ENCODE results near the gene BIRC6. TPM values are rescaled to one million over a fixed set of nuclear protein-coding genes. Genes with fewer than 3 reads are reported as not detected.

BIRC6 gene
- total RNA-seq, 1 donor from 2014 or later, result 59.4 TPM

DNA sequence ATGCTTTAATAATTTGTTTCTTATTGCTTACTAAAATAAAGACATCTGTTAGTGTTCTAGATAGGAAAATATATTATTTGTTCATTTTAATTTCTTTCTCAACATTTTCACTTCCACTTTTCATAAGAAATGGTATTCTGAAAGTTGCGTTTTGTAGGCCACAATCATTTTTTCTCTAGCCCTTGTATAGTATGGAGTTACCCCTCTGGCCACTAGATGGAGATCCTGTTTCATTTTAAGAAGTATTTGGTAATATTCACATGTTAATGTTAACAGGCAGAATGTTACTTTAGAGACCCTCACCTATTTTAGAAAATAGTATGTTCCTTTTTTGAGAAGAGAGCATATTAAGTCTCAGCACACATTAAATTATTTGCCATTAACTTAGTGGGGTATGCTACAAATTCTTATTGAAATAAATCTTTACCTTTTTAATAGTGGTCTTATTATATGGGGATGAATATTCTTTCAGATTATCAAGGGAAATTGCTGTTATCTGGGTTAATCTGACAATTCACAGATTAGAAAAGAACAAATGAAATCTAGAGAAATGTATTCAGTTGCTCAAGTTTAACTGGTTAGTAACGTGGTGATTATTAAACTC, 197.1 kb downstream of the BIRC6 start:
- Histone ChIP-seq H3K27ac (no peak overlapping the region), H3K27me3 (no peaks in the 10 kb centered on the region), H3K36me3 (peaks cover 4 to 7% of the 10 kb centered on the region in 2 donors), H3K4me1 (no peaks in the 10 kb centered on the region), H3K4me3 (no peak overlapping the region), H3K9me3 (no peaks in the 10 kb centered on the region)
- intact Hi-C loops (cut with DNase I), result loop anchor here (5.0 to 10.0 kb wide), 2 partner anchors 218 to 1031 kb away; no protein-coding TSS in a partner anchor
- TF ChIP-seq, protein P1, sequence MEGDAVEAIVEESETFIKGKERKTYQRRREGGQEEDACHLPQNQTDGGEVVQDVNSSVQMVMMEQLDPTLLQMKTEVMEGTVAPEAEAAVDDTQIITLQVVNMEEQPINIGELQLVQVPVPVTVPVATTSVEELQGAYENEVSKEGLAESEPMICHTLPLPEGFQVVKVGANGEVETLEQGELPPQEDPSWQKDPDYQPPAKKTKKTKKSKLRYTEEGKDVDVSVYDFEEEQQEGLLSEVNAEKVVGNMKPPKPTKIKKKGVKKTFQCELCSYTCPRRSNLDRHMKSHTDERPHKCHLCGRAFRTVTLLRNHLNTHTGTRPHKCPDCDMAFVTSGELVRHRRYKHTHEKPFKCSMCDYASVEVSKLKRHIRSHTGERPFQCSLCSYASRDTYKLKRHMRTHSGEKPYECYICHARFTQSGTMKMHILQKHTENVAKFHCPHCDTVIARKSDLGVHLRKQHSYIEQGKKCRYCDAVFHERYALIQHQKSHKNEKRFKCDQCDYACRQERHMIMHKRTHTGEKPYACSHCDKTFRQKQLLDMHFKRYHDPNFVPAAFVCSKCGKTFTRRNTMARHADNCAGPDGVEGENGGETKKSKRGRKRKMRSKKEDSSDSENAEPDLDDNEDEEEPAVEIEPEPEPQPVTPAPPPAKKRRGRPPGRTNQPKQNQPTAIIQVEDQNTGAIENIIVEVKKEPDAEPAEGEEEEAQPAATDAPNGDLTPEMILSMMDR (IDR thresholded peaks at IDR 0.05), result peak; percentile 58 to 70 (median 64)
- no peak for DNase-seq (ENCODE audit: low spot score in 2 of 2)

DNA sequence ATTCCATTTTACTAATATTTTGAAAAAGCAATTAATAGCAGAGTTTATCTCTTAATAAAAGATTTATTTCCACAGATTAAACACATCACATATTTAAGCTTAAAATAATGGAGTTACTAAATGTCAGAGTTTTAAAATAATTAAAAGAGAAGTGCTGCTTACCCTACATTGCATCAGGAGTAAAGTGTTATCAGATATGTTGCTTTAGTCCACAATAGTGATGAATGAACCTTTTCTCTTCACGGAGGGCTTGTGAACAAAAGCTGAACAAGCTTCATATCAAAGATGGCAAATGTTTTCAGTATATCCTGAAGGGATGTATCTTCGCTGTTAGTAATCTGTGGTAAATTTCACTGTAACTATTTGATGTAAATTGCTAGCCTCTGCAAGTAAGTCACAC, 201.7 kb downstream of the BIRC6 start:
- intact Hi-C loops (cut with DNase I), result loop anchor here (5.0 to 10.0 kb wide), 3 partner anchors 389 to 1026 kb away; partner anchors contain the start of gene LTBP1
- no peak overlapping the region for H3K4me3 ChIP-seq
- no peaks in the 10 kb centered on the region for H3K9me3 ChIP-seq
- TF ChIP-seq, protein P1 (IDR thresholded peaks at IDR 0.05), result no peak
- DNase-seq (ENCODE audit: low spot score in 2 of 2), result no peak
- H3K36me3 ChIP-seq, result peaks cover 0 to 10% of the 10 kb centered on the region in 2 donors
- no peaks in the 10 kb centered on the region for H3K4me1 ChIP-seq
- no peaks in the 10 kb centered on the region for H3K27me3 ChIP-seq
- no peak overlapping the region for H3K27ac ChIP-seq

DNA sequence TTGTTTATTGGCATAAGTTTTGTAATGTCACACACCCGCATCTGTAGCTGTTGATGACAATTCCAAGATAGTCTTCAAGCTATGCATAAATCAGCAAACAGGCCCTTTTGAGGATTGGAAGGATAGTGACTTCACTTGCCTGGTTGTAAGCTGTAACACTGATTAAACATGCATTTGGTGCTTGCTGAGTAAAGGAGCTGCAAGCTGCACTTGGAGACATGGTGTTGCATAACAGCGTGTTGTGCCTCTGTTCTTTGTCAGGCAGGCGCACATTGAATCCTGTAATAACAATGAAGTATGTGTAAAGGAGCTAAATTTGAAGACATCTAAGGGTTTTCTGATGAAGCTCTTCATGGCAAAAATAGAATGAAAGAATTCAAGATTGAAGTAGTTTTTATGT, 202.3 kb downstream of the BIRC6 start:
- Histone ChIP-seq H3K27me3 (no peaks in the 10 kb centered on the region), H3K36me3 (peaks cover 0 to 10% of the 10 kb centered on the region in 2 donors), H3K4me1 (no peaks in the 10 kb centered on the region), H3K4me3 (no peak overlapping the region), H3K27ac (no peak overlapping the region), H3K9me3 (no peaks in the 10 kb centered on the region)
- TF ChIP-seq, protein P1 (IDR thresholded peaks at IDR 0.05), result no peak
- DNase-seq (ENCODE audit: low spot score in 2 of 2), result no peak
- intact Hi-C loops (cut with DNase I), result loop anchor here (5.0 to 10.0 kb wide), 3 partner anchors 388 to 1026 kb away; partner anchors contain the start of gene LTBP1

- DNase-seq (ENCODE audit: low spot score in 2 of 2), result no peak
- intact Hi-C loops (cut with DNase I), result no loop called here
- TF ChIP-seq, protein P1 (IDR thresholded peaks at IDR 0.05), result no peak
- no peaks in the 10 kb centered on the region for H3K4me1 ChIP-seq
- H3K4me3 ChIP-seq, result no peak overlapping the region
- H3K27ac ChIP-seq, result no peak overlapping the region
- peaks cover 0 to 7% of the 10 kb centered on the region in 2 donors for H3K9me3 ChIP-seq
- peaks cover 3 to 22% of the 10 kb centered on the region in 2 donors for H3K36me3 ChIP-seq
- no peaks in the 10 kb centered on the region for H3K27me3 ChIP-seq
These were observed 206.1 kb downstream of the BIRC6 start for GRCh38 chr2:32562906-32563305.

- no peak overlapping the region for H3K4me3 ChIP-seq
- no peak for DNase-seq (ENCODE audit: low spot score in 2 of 2)
- H3K36me3 ChIP-seq, result peaks cover 3 to 22% of the 10 kb centered on the region in 2 donors
- H3K9me3 ChIP-seq, result peaks cover 0 to 7% of the 10 kb centered on the region in 2 donors
- TF ChIP-seq, protein P1 (IDR thresholded peaks at IDR 0.05), result no peak
- H3K4me1 ChIP-seq, result no peaks in the 10 kb centered on the region
- H3K27ac ChIP-seq, result no peak overlapping the region
- intact Hi-C loops (cut with DNase I), result no loop called here
- no peaks in the 10 kb centered on the region for H3K27me3 ChIP-seq
These were observed 207.7 kb downstream of the BIRC6 start for GRCh38 chr2:32564417-32565035.
